ENCODE measurements around the gene USP6NL.

USP6NL gene

GRCh38 chr10:11530806-11531205, 80.6 kb downstream of the USP6NL start:
- POLR2A ChIA-PET: no interaction called here
- no peak for DNase-seq (ENCODE audit: extremely low spot score)

GRCh38 chr10:11529276-11529903, 82.1 kb downstream of the USP6NL start:
- no peak for DNase-seq (ENCODE audit: extremely low spot score)
- ChIA-PET POLR2A (no interaction called here), CTCF (no interaction called here)
- TF ChIP-seq CTBP1 (IDR thresholded peaks at IDR 0.05; ENCODE audit: borderline replicate concordance): no peak
- no peak for TF ChIP-seq NFRKB (IDR thresholded peaks at IDR 0.05)
- no peak for TF ChIP-seq FOXM1 (IDR thresholded peaks at IDR 0.05; ENCODE audit: borderline replicate concordance)
- no peak for TF ChIP-seq L3MBTL2 (conservative IDR thresholded peaks at IDR 0.05)
- no peak for TF ChIP-seq LEF1 (IDR thresholded peaks at IDR 0.05; ENCODE audit: borderline replicate concordance)
- TF ChIP-seq TARDBP (IDR thresholded peaks at IDR 0.05): no peak
- no peak for TF ChIP-seq SP1 (IDR thresholded peaks at IDR 0.05)
- TF ChIP-seq PKNOX1 (IDR thresholded peaks at IDR 0.05): no peak
- no peak for TF ChIP-seq FOXA1 (IDR thresholded peaks at IDR 0.05)
- no peak for TF ChIP-seq ELF4 (IDR thresholded peaks at IDR 0.05)
- no peak for TF ChIP-seq ARNT (IDR thresholded peaks at IDR 0.05)
- TF ChIP-seq BHLHE40 (IDR thresholded peaks at IDR 0.05; ENCODE audit: borderline replicate concordance): no peak
- no peak for TF ChIP-seq HDGF (IDR thresholded peaks at IDR 0.05; ENCODE audit: borderline replicate concordance)
- TF ChIP-seq SUZ12 (IDR thresholded peaks at IDR 0.05): no peak
- TF ChIP-seq FOXK2 (IDR thresholded peaks at IDR 0.05): no peak
- TF ChIP-seq ZNF384 (IDR thresholded peaks at IDR 0.05): no peak

More at GRCh38 chr10:11530806-11531205, 80.6 kb downstream of the USP6NL start:
- TF ChIP-seq SP1 (IDR thresholded peaks at IDR 0.05): no peak
- TF ChIP-seq FOXK2 (IDR thresholded peaks at IDR 0.05): no peak
- CTCF ChIA-PET: interaction anchor here (0.7 kb wide), 1 partner anchor 8 kb away, joined by 3 read pairs; no protein-coding TSS in a partner anchor

GRCh38 chr10:11528286-11528685, 83.2 kb downstream of the USP6NL start:
- ChIA-PET CTCF (no interaction called here), POLR2A (no interaction called here)
- TF ChIP-seq LEF1 (IDR thresholded peaks at IDR 0.05; ENCODE audit: borderline replicate concordance) (no peak), SUZ12 (IDR thresholded peaks at IDR 0.05) (no peak), CTBP1 (IDR thresholded peaks at IDR 0.05; ENCODE audit: borderline replicate concordance) (no peak), SP1 (IDR thresholded peaks at IDR 0.05) (no peak), PKNOX1 (IDR thresholded peaks at IDR 0.05) (no peak), FOXA1 (IDR thresholded peaks at IDR 0.05) (no peak), TARDBP (IDR thresholded peaks at IDR 0.05) (no peak), HDGF (IDR thresholded peaks at IDR 0.05; ENCODE audit: borderline replicate concordance) (no peak), L3MBTL2 (conservative IDR thresholded peaks at IDR 0.05) (no peak), ARNT (IDR thresholded peaks at IDR 0.05) (no peak), ELF4 (IDR thresholded peaks at IDR 0.05) (no peak), ZNF384 (IDR thresholded peaks at IDR 0.05) (no peak), NFRKB (IDR thresholded peaks at IDR 0.05) (no peak), BHLHE40 (IDR thresholded peaks at IDR 0.05; ENCODE audit: borderline replicate concordance) (no peak), FOXM1 (IDR thresholded peaks at IDR 0.05; ENCODE audit: borderline replicate concordance) (no peak), FOXK2 (IDR thresholded peaks at IDR 0.05) (no peak)
- no peak for DNase-seq (ENCODE audit: extremely low spot score)

GRCh38 chr10:11527691-11528255, 83.7 kb downstream of the USP6NL start:
- no peak for TF ChIP-seq BHLHE40 (IDR thresholded peaks at IDR 0.05; ENCODE audit: borderline replicate concordance)
- TF ChIP-seq ARNT (IDR thresholded peaks at IDR 0.05): no peak
- TF ChIP-seq FOXM1 (IDR thresholded peaks at IDR 0.05; ENCODE audit: borderline replicate concordance): no peak
- TF ChIP-seq CTBP1 (IDR thresholded peaks at IDR 0.05; ENCODE audit: borderline replicate concordance): no peak
- ChIA-PET CTCF (no interaction called here), POLR2A (no interaction called here)
- no peak for DNase-seq (ENCODE audit: extremely low spot score)

- no peak for DNase-seq (ENCODE audit: extremely low spot score)
- no peak for TF ChIP-seq FOXK2 (IDR thresholded peaks at IDR 0.05)
- TF ChIP-seq TARDBP (IDR thresholded peaks at IDR 0.05): no peak
- TF ChIP-seq PKNOX1 (IDR thresholded peaks at IDR 0.05): no peak
- TF ChIP-seq ZNF384 (IDR thresholded peaks at IDR 0.05): no peak
- POLR2A ChIA-PET: no interaction called here
- CTCF ChIA-PET: no interaction called here
Measured at GRCh38 chr10:11527068-11527467, 84.4 kb downstream of the USP6NL start.

GRCh38 chr10:11525503-11525902, 85.9 kb downstream of the USP6NL start:
- ChIA-PET CTCF (no interaction called here), POLR2A (interaction anchor here (0.7 kb wide), 1 partner anchor 635 kb away, joined by 3 read pairs; no protein-coding TSS in a partner anchor)
- no peak for DNase-seq (ENCODE audit: extremely low spot score)
- TF ChIP-seq FOXK2 (IDR thresholded peaks at IDR 0.05): no peak
- no peak for TF ChIP-seq SUZ12 (IDR thresholded peaks at IDR 0.05)
- no peak for TF ChIP-seq ZNF384 (IDR thresholded peaks at IDR 0.05)
- TF ChIP-seq HDGF (IDR thresholded peaks at IDR 0.05; ENCODE audit: borderline replicate concordance): no peak
- no peak for TF ChIP-seq ARNT (IDR thresholded peaks at IDR 0.05)
- TF ChIP-seq TARDBP (IDR thresholded peaks at IDR 0.05): no peak
- no peak for TF ChIP-seq CTBP1 (IDR thresholded peaks at IDR 0.05; ENCODE audit: borderline replicate concordance)
- no peak for TF ChIP-seq NFRKB (IDR thresholded peaks at IDR 0.05)
- no peak for TF ChIP-seq SP1 (IDR thresholded peaks at IDR 0.05)
- no peak for TF ChIP-seq PKNOX1 (IDR thresholded peaks at IDR 0.05)
